Fibroblast of skin of right biceps (primary cell): Measurements from ENCODE around the gene PRMT5.
"Not testable (repeated sequence)": the region's sequence is repeated elsewhere in the genome, so short reads cannot be mapped to it uniquely, and the experiment has no call there.

ENCODE experiments used
- DNase-seq: peaks from one replicate; pipeline ENCODE4 v3.0.0-alpha.2; 2013

The PRMT5 gene

DNA sequence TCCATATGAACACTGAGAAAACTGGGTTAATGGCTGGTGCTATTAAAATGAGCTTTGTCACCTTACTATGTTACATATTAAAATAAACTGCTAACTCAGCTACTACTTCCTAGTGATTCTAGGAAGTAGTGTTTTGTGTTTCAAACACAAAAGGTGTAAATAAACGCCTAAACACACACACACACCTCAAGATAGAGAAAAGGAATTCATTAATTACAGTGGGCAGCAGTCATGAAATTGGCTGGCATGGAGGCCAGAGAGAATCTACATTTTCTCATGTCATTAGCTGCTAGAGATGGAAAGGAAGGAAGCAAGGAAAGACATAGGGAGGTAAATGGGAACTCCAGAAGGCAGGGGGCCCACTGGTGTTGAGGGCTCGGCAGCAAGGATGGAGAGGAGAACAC, 787 bp upstream of the PRMT5 start:
- DNase-seq = no peak

DNA sequence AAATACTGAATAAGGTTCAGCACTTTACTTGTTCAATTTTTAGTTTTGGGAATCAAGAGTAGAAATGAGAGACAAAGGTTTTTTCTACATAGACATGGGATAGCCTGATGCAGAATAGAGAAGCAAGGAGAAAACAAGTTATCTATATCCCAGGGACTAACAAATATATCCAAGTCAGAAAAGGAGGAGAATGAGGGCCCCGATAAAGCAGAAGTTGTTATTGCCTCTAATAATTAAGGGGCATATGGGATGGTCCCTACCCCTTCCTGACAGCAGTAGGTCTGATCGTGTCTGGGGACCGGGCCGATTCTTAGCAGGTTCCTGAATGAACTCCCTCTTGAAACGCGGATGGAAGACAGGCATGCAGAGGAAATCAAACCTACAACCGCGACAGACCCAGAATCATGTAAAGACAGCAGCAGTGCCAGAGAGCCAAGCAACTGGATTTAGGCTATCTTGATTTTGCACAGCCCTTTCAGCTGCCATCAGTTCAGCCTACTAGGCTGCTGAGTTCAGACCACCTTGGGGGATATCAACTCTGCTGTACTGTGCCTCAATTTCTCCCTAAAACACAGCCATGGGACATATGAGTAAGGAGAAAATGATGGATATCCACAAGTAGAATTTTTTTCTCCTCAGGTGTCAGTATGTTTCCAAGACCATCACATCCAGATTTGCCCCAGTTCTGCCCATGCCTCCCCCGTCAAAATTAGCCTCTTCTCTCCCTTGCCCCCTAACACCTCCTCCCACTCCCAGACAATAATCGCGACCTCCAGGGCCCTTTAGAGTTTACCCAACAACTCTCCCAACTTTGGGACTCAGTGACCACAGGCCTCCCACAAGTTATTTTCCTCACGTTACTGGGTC, 706 bp downstream of the PRMT5 start:
- no peak for DNase-seq

DNA sequence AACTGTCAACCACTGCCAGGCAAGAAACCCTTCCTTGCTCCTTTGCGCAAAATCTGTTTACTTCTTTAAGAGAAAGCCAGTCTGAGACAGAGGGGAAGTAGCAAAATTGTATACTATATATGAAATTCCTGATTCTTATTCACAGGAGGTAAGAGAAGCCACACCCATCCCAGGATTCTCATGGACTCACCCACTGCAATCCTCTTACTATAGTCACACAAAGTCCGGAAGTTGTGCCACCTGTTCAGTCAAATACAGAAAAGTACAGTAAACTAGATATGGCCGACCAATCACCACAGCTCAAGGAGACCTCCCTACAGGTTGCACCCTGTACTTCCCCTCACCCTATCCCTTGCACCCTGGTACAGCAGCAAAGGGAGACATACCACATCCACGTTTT, 2.9 kb downstream of the PRMT5 start:
- DNase-seq = no peak

DNA sequence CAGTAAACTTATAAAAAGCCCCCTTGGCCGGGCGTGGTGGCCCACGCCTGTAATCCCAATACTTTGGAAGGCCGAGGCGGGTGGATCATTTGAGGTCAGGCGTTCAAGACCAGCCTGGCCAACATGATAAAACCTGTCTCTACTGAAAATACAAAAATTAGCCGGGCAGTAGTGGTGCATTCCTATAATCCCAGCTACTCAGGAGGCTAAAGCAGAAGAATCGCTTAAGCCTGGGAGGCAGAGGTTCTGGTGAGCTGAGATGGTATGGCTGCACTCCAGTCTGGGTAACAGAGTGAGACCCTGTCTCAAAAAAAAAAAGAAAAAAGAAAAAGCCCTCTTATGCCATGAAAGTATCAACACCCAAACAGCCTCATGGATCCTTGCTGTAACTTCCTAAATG, 3.7 kb downstream of the PRMT5 start:
- DNase-seq = no peak

DNA sequence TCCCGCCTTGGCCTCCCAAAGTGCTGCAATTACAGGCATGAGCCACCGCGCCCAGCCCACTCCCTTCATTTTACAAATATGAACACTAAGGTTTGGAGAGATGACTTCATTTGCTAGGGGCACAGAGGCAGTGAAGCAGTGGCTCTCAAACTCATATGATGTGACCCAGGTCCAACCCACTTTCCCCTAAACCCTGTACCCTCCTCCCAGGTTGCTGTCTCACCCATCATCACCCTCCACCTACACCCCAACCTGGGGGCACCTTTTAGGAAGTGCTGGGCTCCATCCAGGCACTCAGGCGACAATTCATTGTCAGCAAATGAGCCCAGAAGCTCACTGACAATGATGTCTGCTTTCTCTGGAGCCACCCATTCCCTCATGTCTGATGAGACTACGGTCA, 5.4 kb downstream of the PRMT5 start:
- DNase-seq = no peak

DNA sequence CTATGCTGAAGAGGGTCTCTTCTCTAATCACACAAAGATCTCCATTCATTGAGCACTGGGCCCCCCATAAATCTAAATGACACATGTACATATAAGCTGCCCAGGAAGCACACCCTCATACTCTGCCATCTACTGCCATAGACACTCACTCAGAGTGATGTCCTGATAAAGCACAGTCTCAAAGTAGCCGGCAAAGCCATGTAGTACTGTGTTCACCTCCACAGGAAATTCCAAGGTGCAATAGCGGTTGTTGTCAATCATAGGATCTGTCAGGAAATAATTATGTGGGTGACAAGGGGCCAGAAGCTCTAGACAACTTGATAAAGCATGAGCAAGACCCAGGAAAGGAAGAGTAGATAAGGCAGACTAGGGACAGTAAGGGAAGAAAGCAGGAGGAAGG, 6.9 kb downstream of the PRMT5 start:
- no peak for DNase-seq

DNA sequence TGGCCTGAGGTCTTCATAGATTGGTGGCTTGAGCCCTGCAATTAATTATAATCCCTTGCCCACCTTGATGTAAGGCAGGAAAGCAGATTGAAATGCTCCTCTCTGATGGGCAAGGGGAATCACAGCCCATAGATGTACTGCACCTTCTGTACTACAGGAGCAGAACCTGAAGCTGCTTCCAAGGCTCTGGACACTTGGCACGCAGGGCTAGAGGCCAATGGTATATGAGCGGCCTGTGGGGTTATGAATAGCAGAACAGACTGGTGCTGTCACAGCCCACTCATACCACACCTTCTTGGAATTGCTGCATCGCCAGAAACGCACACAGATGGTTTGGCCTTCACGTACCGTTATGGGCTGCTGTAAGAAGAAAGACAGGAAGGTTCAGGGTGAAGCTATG, 8.5 kb downstream of the PRMT5 start:
- no peak for DNase-seq

DNA sequence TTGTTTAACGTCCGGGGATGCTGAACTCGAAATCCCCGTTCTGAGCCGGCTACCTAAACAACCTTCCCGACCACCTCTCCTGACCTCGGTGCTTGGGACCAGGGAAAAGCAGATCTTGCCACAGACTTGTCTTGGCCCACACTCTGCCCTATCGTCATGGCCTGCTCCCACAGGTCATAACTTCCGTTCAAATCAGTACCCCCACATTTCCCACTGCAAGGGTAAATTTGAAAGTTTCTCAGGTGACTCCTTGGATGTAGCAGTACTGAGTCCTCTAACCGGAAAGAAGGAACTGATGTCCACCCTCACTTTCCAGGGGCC, 9.6 kb downstream of the PRMT5 start:
- no peak for DNase-seq

DNA sequence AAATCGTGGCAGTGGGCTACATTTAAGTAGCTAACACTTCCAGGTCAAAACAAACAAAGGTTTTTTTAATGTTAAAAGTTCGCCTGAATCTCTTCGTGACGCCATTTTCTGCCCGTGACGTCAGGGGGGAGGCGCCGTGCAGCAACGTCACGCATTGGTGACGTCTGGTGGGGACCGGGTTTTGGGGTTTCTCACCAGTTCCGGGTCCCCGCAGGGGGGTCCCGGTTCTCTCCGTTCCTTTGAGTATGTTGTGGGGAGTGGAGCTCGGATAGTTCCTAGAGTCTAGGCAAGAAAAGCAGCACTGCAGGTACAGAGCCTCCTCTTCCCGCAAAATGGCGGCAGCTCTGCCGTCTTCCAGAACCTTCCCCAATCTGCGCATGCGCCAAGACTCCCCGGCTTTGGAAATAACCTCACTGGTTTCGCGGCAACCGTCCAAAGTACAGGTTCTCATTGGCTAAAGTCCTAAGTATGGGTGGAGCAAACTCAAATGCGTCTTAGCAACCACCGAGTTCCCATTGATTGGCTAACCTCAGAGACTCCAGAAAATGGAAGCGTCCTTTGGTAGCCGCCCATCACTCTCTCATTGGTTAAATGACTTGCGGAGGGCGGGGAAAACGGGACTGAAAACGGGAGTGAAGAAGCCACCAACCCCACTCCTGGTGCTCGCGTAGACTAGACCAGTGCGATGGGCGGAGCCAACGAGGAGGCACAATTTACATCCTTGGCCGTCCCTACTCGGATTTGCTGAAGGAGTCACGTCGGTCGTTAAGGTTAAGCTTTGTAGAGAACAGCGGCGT, 10.2 kb downstream of the PRMT5 start, which contains the start of gene RBM23:
Gene RBM23, minus strand, starts transcription at position 346 of the 797 bp plus-strand sequence.
- peak; percentile 100 for DNase-seq

DNA sequence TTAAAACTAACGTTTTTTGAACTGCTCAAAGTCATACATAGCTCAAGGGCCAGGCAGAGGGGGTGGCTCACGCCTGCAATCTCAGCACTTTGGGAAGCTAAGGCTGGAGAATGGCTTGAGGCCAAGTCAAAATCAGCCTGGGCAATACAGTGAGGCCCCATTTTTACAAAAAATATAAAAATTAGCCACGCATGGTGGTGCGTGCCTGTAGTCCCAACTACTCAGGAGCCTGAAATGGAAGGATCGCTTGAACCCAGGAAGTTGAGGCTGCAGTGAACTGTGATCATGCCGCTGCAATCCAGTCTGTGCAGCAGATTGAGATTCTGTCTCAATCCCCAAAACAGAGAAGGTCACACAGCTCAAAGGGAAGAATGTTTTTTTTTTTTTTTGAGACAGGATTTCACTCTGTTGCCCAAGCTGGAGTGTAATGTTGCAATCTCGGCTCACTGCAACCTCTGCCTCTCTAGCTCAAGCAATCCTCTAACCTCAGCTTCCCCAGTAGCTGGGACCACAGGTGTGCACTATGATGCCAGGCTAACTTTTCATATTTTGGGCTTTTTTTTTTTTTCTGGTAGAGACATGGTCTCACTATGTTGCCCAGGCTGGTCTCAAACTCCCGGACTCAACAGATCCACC, 13.2 kb downstream of the PRMT5 start:
- DNase-seq = peak; percentile 8

DNA sequence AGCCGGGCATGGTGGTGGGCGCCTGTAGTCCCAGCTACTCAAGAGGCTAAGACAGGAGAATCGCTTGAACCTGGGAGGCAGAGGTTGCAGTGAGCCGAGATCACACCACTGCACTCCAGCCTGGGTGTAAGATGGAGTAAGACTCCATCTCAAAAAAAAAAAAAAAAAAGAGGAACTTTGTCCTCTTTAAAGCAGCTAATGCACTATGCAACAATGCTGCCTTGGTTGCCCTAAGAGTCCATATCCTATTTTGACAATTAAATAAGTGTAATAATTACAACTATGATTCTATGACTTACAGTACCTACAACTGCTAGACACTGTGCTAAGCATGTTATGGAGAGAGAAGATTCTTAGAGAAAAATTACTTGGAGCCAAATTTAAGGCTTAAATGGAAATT, 14.3 kb downstream of the PRMT5 start:
- DNase-seq = not testable (repeated sequence)

DNA sequence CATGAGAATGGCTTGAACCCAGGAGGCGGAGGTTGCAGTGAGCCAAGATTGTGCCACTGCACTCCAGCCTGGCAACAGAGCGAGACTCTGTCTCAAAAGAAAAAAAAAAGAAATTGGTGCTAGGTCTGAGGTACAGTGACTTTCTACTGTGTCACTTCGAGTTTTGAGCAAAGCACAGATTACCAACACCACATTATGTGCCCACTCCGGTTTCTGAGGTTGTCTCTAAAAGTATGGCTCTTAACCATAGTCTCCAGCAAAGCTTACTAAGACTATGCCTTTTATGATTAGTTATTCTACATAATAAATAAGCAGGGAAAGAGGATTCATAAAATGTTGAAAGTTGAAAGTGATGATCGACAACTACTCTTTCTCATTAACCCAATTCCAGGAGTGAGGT, 18.3 kb downstream of the PRMT5 start:
- no peak for DNase-seq

DNA sequence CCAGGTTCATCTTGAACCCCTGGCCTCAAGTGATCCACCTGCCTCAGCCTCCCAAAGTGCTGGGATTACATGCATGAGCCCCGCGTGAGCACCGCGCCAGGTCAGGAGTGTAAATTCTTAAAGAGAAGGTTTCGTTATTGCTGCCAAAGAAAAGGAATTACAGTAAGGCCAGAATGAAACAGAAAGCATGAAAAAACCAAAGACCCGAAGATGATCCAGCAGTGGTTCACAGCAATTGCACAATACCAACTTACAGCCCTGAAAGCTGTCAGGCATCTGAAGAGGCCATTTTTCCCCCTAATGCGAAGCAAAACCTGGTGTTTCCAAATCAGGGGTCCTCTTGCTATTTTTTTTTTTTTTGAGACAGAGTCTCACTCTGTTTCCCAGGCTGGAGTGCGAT, 20.6 kb downstream of the PRMT5 start:
- DNase-seq = no peak

DNA sequence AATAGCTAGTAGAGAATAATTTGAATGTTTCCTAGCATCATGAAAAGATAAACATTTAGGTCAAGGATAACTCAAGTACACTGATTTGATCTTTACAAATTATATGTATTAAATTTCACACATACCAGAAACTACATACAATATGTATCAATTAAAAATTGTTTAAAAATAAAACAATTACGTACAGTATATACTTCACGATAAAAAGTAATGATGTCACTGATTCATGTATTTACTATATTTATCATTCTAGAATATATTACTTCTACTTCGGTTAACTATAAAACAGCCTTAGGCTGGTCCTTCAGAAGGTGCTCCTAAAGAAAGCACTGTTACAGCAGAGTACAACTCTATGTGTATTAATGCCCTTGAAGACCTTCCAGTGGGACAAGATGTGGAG, 21.7 kb downstream of the PRMT5 start:
- no peak for DNase-seq

DNA sequence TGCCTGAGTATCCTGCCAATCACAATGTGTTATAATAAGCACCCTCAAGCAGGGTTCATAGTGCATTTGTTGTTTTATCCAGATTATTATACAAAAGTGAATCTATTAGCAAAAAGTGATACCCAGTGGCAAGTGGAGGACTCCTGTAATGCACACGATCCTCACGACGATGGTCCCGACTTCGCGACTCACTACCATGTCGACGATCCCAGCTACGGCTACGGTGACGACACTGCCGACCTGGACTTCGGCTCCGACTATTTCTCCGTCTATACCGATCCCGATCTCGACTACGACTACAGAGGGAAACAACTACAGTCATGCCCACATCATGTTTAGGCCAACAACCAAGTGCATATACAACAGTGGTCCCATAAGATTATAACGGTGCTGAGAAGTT, 23.1 kb downstream of the PRMT5 start:
- DNase-seq = no peak

DNA sequence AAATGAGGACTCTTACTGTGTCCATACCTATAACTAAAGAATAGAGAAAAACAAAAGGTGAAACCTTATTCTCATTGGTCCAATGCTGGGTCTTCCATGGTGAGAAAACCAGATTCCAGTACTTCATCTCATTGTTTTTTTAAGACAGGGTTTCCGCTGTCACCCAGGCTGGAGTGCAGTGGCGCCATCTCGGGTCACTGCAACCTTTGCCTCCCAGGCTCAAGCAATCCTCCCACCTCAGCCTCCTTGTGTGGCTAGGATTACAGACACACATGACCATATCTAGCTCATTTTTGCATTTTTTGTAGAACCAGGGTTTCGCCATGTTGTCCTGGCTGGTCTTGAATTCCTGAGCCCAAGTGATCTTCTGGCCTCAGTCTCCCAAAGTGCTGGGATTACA, 23.5 kb downstream of the PRMT5 start:
- DNase-seq = no peak

DNA sequence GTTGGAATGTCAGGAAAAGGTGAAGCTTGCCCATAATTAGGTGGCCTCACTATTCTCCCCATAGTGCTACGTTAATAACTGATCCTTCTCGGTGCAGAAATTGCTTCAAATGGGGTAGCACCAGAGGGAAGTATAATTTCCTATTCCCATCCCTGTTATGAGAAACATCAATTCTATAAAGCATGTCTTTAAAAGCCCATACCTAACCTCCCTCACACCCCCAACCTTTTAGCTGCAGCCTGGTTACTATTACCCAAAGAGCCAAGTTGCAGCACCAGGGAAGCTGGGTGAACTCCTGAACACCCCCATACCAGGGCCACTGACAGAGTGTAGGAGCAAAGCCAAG, 25.5 kb downstream of the PRMT5 start:
- no peak for DNase-seq

DNA sequence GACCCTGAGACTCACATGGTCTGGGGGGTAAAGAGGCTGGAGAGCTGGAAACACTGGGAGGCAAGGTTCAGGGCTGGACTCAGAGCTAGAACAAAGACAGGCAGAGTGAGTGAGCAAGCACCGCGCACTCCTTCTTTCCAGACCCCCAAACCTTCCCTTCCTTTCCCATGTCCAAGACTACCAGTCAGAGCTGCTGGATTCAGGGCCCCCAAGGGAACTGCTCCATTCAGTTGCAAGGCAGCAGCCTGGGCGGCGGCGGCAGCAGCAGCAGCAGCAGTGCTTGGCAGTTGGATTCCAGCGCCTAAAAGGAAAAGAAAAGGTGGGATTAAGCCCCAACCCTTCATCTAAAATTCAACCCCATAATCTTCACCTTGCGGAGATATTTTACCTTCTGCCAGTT, 27.4 kb downstream of the PRMT5 start:
- DNase-seq = no peak

DNA sequence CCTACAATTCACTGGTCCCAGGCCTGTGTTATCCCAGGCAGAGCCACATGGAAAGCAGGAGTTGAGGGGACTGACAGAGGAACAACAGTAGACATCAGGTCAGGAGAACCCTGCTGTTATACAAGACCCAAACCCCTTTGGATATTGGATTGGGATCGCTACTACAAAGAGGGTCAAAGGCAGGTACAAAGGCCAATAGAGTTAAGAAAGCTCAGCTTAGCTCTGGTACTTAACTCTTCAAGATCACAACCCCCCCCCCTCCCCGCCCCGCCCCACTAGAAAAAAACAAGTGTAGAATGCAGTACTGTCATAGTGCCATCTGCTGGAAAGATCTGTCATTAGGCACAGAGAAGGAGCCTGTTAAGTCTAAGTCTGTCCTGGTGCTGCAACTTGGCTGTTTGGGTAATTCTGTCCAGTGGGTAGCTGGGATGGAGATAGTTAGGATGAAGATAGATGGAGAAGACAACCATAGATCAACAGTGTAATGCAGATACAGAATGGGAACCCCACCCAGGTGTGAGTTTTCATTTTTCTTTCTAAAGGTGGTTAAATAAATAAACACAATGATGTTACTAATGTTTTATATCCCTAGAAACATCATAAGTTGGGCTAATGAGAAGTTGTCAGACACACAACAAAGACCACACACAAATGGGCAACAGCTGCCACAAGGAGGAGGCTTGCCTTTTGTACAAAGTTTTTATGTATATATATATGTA, 28.9 kb downstream of the PRMT5 start:
- peak; percentile 78 for DNase-seq

DNA sequence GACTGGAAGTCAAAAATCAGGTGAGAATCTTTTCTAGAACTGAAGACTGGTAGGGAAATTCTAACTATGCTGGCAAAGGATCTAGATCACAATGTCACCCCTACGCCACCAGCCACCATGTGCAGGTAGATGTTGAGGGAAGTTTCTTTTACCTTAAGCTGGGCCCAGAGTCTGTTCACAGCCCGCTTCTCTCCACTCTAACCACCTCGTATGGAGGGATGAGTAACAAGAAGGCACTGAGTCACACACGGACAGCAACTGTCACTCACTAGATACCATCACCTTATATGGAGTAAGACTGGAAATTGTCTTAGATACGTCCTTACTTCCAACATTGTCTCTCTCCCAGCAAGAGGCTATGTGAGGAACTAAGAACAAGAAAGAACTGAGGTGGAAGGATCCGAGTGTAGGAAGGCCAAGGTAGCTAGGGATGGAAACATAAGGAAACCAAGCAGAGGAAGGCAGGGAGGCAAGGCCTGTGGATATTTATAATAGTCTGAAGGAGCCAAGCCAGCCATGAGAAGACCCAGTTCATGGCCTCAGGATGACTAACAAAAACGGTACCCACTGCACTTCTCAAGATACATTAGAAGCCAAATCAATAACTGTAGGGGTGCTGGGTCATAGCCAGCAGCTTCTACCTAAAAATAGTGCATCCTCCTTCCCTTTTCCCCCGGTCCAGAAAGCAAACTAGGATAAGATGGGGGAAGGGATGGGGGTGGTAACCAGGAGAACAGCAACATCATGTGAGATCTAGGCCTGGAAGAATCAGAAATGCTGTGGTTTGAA, 30.7 kb downstream of the PRMT5 start:
- peak; percentile 91 for DNase-seq

DNA sequence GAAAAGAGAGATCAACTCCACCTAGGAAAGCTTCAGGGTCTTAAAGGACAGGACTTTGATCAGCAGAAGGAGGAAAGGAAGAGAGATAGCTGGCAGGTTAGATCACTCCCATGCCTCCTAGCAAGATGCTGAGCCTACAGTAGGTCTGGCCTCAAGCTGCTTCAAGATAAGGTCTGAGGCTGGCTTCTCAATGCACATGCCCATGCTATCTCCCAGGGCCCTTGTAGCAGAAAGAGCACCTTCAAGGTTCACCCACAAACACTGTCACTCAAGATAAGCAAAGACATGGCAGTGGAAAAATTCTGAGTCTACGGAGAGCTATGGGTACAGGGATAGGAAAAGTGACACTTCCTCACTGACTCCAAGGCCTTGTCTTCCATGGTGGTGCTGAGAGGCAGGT, 31.8 kb downstream of the PRMT5 start:
- no peak for DNase-seq

DNA sequence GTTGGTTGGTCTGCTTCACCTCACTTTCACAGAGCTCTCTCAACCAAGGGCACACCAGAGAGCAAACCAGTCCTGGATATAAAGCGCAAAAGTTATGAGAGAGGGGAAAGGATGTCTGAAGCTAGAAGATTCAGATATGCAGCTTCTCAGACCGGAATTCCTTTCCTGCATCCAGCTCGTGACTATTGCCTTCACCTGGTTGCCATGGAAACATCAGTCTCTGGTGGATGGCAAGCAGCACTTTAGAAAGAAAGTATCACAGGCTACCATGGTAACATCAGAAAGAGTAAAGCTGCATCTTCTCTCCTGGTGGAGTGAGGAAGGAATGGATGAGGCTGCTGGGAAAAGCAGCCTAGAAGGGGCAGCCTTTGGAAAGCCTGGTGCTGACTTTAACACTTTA, 32.4 kb downstream of the PRMT5 start:
- DNase-seq = no peak

DNA sequence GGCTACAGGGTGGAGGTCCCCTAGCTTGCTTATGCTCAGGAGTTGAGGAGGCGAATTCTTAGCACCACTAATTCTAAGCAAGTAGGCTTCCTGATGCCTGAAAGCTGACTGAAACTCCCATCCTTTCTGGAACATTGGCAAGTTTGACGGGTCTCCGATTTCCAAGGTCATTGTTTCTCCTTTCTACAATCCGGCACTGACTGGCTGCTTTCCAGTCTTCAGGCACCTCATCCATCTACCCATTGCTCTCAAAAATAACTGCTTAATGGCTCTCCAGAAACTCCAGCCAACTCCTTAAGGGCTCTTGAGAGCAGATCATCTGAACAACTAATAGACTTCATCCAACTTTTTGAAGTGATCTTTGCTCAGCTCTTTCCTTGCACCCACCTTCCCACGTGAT, 32.8 kb downstream of the PRMT5 start:
- no peak for DNase-seq
